ENCODE results near the gene WDR93. TPM values are rescaled to one million over a fixed set of nuclear protein-coding genes. Genes with fewer than 3 reads are reported as not detected.

WDR93 gene
- total and polyA plus RNA-seq, 2 donors (not counting 1 experiment from before 2014, with no cell fraction given) = 0.12 TPM; not detected in 1

GRCh38 chr15:89776274-89777072 lies 85.9 kb downstream of the WDR93 start, which contains the start of gene MESP2:
Gene MESP2, plus strand, starts transcription at chr15:89776332. Its CDS starts 26 bp downstream, at chr15:89776358.
- Histone ChIP-seq H4K20me1 (ENCODE audit: control insufficient read depth, insufficient read depth, low read length, poor library complexity, severe bottlenecking) (no peaks in the 10 kb centered on the region), H3K9ac (ENCODE audit: low read length) (peak within 1 kb of the TSS; percentile 65), H2AFZ (ENCODE audit: insufficient read depth, low read depth, low read length, poor library complexity, severe bottlenecking) (peak within 1 kb of the TSS; percentile 81), H3K27ac (ENCODE audit: low read length in 2 of 2) (no peak within 1 kb of the TSS), H3K9me3 (ENCODE audit: control extremely low read depth in 1 of 3, control insufficient read depth in 2 of 3, insufficient read depth in 1 of 3, low read length in 2 of 3) (no peaks in the 10 kb centered on the region), H3K4me2 (replicated peaks; ENCODE audit: low read depth, low read length, poor library complexity, severe bottlenecking) (peak within 1 kb of the TSS; percentile 86), H3K4me3 (ENCODE audit: control extremely low read depth in 1 of 5, extremely low read depth in 1 of 5, insufficient read depth in 1 of 5, low read depth in 2 of 5, low read length in 4 of 5) (peak within 1 kb of the TSS in 4 of 5 experiments; percentile 21 to 57 (median 50)), H3K4me1 (ENCODE audit: control insufficient read depth in 2 of 2, insufficient read depth in 2 of 2, low read length in 2 of 2) (peaks cover 22 to 27% of the 10 kb centered on the region in 2 donors), H3K79me2 (ENCODE audit: control insufficient read depth, insufficient read depth, low read length) (no peaks in the 10 kb centered on the region), H3K27me3 (replicated peaks in 1 of 4; ENCODE audit: control extremely low read depth in 1 of 4, control insufficient read depth in 3 of 4, insufficient read depth in 4 of 4, low read length in 3 of 4) (peaks cover 0 to 31% (median 9%) of the 10 kb centered on the region in 4 experiments), H3K36me3 (replicated peaks in 1 of 2; ENCODE audit: control extremely low read depth in 1 of 2, control insufficient read depth in 1 of 2, extremely low read depth in 1 of 2, insufficient read depth in 2 of 2, low read length in 1 of 2) (no peaks in the 10 kb centered on the region)
- Mint-ChIP-seq H3K4me1 (peaks cover 15% of the 10 kb centered on the region), H3K9me3 (ENCODE audit: insufficient read depth) (no peaks in the 10 kb centered on the region), H3K27ac (peak within 1 kb of the TSS; percentile 41), H3K4me3 (peak within 1 kb of the TSS; percentile 81), H3K27me3 (peaks cover 2% of the 10 kb centered on the region)
- 6% methylated on average over 77 of the region's 82 CpGs for WGBS (ENCODE audit: insufficient coverage)
- ATAC-seq (ENCODE audit: low read depth) = peak; percentile 62
- CTCF ChIA-PET = interaction anchor here (2.2 kb wide), 1 partner anchor 14 kb away, joined by 5 read pairs; no protein-coding TSS in a partner anchor
- intact Hi-C loops (cut with micrococcal nuclease) = loop anchor here (2.0 kb wide), 1 partner anchor 26 kb away; the partner anchor contains the start of gene MESP1
- POLR2A ChIA-PET = no interaction called here
- TF ChIP-seq EZH2 (IDR thresholded peaks at IDR 0.05; ENCODE audit: borderline replicate concordance, insufficient read depth, low read depth, low read length, poor library complexity, severe bottlenecking) = no peak
- TF ChIP-seq, protein P1, sequence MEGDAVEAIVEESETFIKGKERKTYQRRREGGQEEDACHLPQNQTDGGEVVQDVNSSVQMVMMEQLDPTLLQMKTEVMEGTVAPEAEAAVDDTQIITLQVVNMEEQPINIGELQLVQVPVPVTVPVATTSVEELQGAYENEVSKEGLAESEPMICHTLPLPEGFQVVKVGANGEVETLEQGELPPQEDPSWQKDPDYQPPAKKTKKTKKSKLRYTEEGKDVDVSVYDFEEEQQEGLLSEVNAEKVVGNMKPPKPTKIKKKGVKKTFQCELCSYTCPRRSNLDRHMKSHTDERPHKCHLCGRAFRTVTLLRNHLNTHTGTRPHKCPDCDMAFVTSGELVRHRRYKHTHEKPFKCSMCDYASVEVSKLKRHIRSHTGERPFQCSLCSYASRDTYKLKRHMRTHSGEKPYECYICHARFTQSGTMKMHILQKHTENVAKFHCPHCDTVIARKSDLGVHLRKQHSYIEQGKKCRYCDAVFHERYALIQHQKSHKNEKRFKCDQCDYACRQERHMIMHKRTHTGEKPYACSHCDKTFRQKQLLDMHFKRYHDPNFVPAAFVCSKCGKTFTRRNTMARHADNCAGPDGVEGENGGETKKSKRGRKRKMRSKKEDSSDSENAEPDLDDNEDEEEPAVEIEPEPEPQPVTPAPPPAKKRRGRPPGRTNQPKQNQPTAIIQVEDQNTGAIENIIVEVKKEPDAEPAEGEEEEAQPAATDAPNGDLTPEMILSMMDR (IDR thresholded peaks at IDR 0.05) = peak; percentile 24
- DNase-seq = peak; percentile 68
